Neural cell (in vitro differentiated cells): ENCODE data around the gene ARFRP1. TPM values are rescaled to one million over a fixed set of nuclear protein-coding genes. Genes with fewer than 3 reads are reported as not detected.

ENCODE experiments used
- H2AFZ ChIP-seq: fragments of 200-600, 300-800 bp; sonication (generic), shearing (Covaris generic); 2 replicates; pipeline ENCODE4 v1.6.0; 2014; ENCODE audit warnings: low read depth, mild to moderate bottlenecking, antibody characterized with exemption, low read length, moderate library complexity
- H3F3A ChIP-seq: fragments of 200-600 bp; shearing (Covaris generic); 2 replicates; pipeline ENCODE4 v1.6.1; 2016; ENCODE audit warnings: mild to moderate bottlenecking, moderate library complexity, mixed read lengths, antibody characterized with exemption, low read length; ENCODE audit not compliant: insufficient read depth, poor library complexity, severe bottlenecking
- H3K27ac ChIP-seq: fragments of 200-600, 300-800 bp; sonication (generic), shearing (Covaris generic); 2 replicates; pipeline ENCODE4 v1.5.1; 2014; ENCODE audit warnings: mild to moderate bottlenecking, low read length, moderate library complexity
- H3K27me3 ChIP-seq: fragments of 300-800, 200-600 bp; sonication (generic), shearing (Covaris generic); 2 replicates; pipeline ENCODE4 v1.6.0; 2014; ENCODE audit warnings: mild to moderate bottlenecking, low read depth, low read length, moderate library complexity; ENCODE audit not compliant: insufficient read depth
- H3K36me3 ChIP-seq: fragments of 300-800, 200-600 bp; sonication (generic), shearing (Covaris generic); 2 replicates; pipeline ENCODE4 v1.5.1; 2014; ENCODE audit warnings: mild to moderate bottlenecking, antibody characterized with exemption, low read length, moderate library complexity; ENCODE audit not compliant: insufficient read depth
- H3K4me2 ChIP-seq: fragments of 300-800, 200-600 bp; sonication (generic), shearing (Covaris generic); 2 replicates; pipeline ENCODE4 v1.6.0; 2014; ENCODE audit warnings: mild to moderate bottlenecking, low read length
- H3K4me3 ChIP-seq: fragments of 300-800, 200-600 bp; sonication (generic), shearing (Covaris generic); 2 replicates; pipeline ENCODE4 v1.5.1; 2014; ENCODE audit warnings: mild to moderate bottlenecking, low read length, moderate library complexity
- H3K79me2 ChIP-seq: fragments of 200-600 bp; shearing (Covaris generic); replicated peaks from 2 replicates; pipeline ENCODE4 v1.6.0; 2014; ENCODE audit warnings: mild to moderate bottlenecking, low read length, moderate library complexity; ENCODE audit not compliant: insufficient read depth
- H3K9ac ChIP-seq: fragments of 300-800, 200-600 bp; sonication (generic), shearing (Covaris generic); 2 replicates; pipeline ENCODE4 v1.6.1; 2016; ENCODE audit warnings: mild to moderate bottlenecking, low read length, mixed read lengths
- H3K9me2 ChIP-seq: fragments of 200-600 bp; shearing (Covaris generic); 2 replicates; pipeline ENCODE4 v1.6.1; 2016; ENCODE audit warnings: mild to moderate bottlenecking, low read length, mixed read lengths; ENCODE audit not compliant: insufficient read depth
- H3K9me3 ChIP-seq: fragments of 200-600, 300-800 bp; sonication (generic), shearing (Covaris generic); 2 replicates; pipeline ENCODE4 v1.6.1; 2016; ENCODE audit warnings: mild to moderate bottlenecking, mixed run types, low read length, moderate library complexity, mixed read lengths
- H4K20me1 ChIP-seq: fragments of 200-600 bp; shearing (Covaris generic); 2 replicates; pipeline ENCODE4 v1.6.1; 2016; ENCODE audit warnings: mild to moderate bottlenecking, mixed run types; ENCODE audit not compliant: insufficient read depth
- EP300 ChIP-seq: fragments of 450-650 bp; conservative IDR thresholded peaks from 2 replicates; pipeline ENCODE4 v1.6.1; 2014; ENCODE audit warnings: antibody characterized with exemption, mild to moderate bottlenecking, moderate library complexity; ENCODE audit not compliant: poor library complexity, severe bottlenecking
- EZH2 ChIP-seq: fragments of 200-600, 300-800 bp; shearing (Covaris generic), sonication (generic); IDR thresholded peaks from 2 replicates; pipeline ENCODE4 v1.6.1; 2014; ENCODE audit warnings: antibody characterized with exemption, low read length, borderline replicate concordance, mild to moderate bottlenecking; ENCODE audit not compliant: insufficient read depth, poor library complexity, severe bottlenecking
- MXI1 ChIP-seq: fragments of 450-650 bp; conservative IDR thresholded peaks from 2 replicates; pipeline ENCODE4 v1.6.1; 2014; ENCODE audit warnings: antibody characterized with exemption, mild to moderate bottlenecking; ENCODE audit not compliant: poor library complexity, severe bottlenecking
- POLR2AphosphoS5 ChIP-seq: IDR thresholded peaks from 2 replicates; pipeline ENCODE4 v1.6.1; 2012
- RAD21 ChIP-seq: fragments of 450-650 bp; conservative IDR thresholded peaks from 2 replicates; pipeline ENCODE4 v1.6.1; 2014; ENCODE audit warnings: antibody characterized with exemption, mild to moderate bottlenecking, moderate library complexity
- REST ChIP-seq: IDR thresholded peaks from 2 replicates; pipeline ENCODE4 v1.6.1; 2012; ENCODE audit warnings: borderline replicate concordance
- SMC3 ChIP-seq: fragments of 450-650 bp; conservative IDR thresholded peaks from 2 replicates; pipeline ENCODE4 v1.6.1; 2014; ENCODE audit warnings: antibody characterized with exemption, mild to moderate bottlenecking, moderate library complexity; ENCODE audit not compliant: poor library complexity
- TAF1 ChIP-seq: IDR thresholded peaks from 2 replicates; pipeline ENCODE4 v1.6.1; 2012; ENCODE audit warnings: low read depth
- polyA plus RNA-seq: library from polyadenylated mRNA; depleted of rRNA; stranded (reverse); fragments of >200 nt; gene quantifications from 2 replicates; pipeline ENCODE4 v1.2.3, GENCODE V29; 2014
- TF ChIP-seq, protein P1 (sequence below): fragments of 450-650 bp; IDR thresholded peaks from 2 replicates; pipeline ENCODE4 v1.5.1; 2014; ENCODE audit warnings: antibody characterized with exemption, mild to moderate bottlenecking, moderate library complexity; ENCODE audit not compliant: poor library complexity, severe bottlenecking

Gene ARFRP1
- polyA plus RNA-seq, 1 donor from 2014 or later = 70.9 TPM

DNA sequence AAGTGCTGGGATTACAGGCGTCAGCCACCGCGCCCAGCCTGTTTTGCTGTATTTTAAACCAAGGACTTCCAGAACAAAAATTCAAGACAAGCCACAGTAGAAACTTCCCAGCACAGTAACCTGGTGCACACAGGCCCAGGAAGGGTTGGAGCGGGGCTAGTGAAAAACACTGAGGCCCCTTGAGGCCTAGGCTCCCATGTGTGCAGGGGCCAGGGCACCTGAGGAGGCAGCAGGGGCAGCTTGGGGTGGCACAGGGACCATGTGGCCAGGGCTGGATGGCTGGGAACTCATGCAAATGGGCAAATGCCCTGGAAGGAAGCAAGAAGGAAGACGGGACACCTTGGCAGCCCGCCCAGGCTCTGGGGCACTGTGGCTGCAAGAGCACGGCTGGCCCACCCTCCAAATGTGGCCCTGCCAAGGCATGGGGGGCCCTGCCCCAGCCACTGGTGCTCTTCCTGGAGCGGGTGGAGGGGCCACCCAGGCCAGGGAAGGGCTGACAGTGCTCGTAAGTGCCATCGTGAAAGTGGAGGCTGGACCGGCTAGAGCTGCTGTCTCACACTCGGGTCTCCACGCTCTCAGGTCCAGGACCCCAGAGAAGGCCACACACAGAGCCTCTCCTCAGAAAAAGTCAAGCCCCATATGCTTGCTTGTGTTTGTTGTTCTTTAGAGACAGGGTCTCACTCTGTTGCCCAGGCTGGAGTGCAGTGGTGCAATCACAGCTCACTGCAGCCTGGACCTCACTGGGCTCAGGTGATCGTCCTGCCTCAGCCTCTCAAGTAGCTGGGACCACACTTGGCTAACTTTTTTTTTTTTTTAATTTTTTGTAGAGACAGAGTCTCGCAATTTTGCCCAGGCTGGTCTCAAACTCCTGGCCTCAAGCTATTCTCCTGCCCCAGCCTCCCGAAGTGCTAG, 42.1 kb upstream of the ARFRP1 start:
- Histone ChIP-seq H3K36me3 (no peaks in the 10 kb centered on the region), H2AFZ (no peak overlapping the region), H3K79me2 (no peaks in the 10 kb centered on the region), H3K9me2 (no peaks in the 10 kb centered on the region), H3K9me3 (no peaks in the 10 kb centered on the region), H3K4me3 (no peak overlapping the region), H3K4me2 (no peak overlapping the region), H4K20me1 (no peaks in the 10 kb centered on the region), H3K27me3 (no peaks in the 10 kb centered on the region), H3K9ac (no peak overlapping the region), H3K27ac (no peak overlapping the region), H3F3A (no peaks in the 10 kb centered on the region)
- TF ChIP-seq MXI1 (no peak), RAD21 (no peak), REST (no peak), EP300 (no peak), SMC3 (no peak), POLR2AphosphoS5 (no peak), TAF1 (no peak)
- TF ChIP-seq, protein P1, sequence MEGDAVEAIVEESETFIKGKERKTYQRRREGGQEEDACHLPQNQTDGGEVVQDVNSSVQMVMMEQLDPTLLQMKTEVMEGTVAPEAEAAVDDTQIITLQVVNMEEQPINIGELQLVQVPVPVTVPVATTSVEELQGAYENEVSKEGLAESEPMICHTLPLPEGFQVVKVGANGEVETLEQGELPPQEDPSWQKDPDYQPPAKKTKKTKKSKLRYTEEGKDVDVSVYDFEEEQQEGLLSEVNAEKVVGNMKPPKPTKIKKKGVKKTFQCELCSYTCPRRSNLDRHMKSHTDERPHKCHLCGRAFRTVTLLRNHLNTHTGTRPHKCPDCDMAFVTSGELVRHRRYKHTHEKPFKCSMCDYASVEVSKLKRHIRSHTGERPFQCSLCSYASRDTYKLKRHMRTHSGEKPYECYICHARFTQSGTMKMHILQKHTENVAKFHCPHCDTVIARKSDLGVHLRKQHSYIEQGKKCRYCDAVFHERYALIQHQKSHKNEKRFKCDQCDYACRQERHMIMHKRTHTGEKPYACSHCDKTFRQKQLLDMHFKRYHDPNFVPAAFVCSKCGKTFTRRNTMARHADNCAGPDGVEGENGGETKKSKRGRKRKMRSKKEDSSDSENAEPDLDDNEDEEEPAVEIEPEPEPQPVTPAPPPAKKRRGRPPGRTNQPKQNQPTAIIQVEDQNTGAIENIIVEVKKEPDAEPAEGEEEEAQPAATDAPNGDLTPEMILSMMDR = no peak

- no peaks in the 10 kb centered on the region for H3F3A ChIP-seq
- H3K27ac ChIP-seq = no peak overlapping the region
- TF ChIP-seq EZH2 (no peak), MXI1 (no peak), EP300 (no peak), REST (no peak), POLR2AphosphoS5 (no peak), TAF1 (no peak), SMC3 (no peak), RAD21 (no peak)
- TF ChIP-seq, protein P1 = no peak
- H3K79me2 ChIP-seq = no peaks in the 10 kb centered on the region
- H3K9me2 ChIP-seq = no peaks in the 10 kb centered on the region
- no peaks in the 10 kb centered on the region for H4K20me1 ChIP-seq
- no peaks in the 10 kb centered on the region for H3K36me3 ChIP-seq
- H3K9me3 ChIP-seq = no peaks in the 10 kb centered on the region
- H3K4me3 ChIP-seq = no peak overlapping the region
- H2AFZ ChIP-seq = no peak overlapping the region
- no peak overlapping the region for H3K9ac ChIP-seq
- no peak overlapping the region for H3K4me2 ChIP-seq
- H3K27me3 ChIP-seq = no peaks in the 10 kb centered on the region
Measured at GRCh38 chr20:63748934-63749270, 41.1 kb upstream of the ARFRP1 start.
